ENCODE results near the gene PCDHGB3. TPM values are rescaled to one million over a fixed set of nuclear protein-coding genes. Genes with fewer than 3 reads are reported as not detected.
A peak's percentile ranks its signal among the peaks of the same experiment; 100 is the strongest.
"Not testable (repeated sequence)": the region's sequence is repeated elsewhere in the genome, so short reads cannot be mapped to it uniquely, and the experiment has no call there.

PCDHGB3 gene
- total RNA-seq, 3 donors from 2014 or later, result 5.3 to 10.2 (median 8.6) TPM

GRCh38 chr5:141343242-141343952, 26.6 kb upstream of the PCDHGB3 start, which contains the start of gene PCDHGA3:
Gene PCDHGA3 (plus strand): TSS chr5:141343829. CDS start chr5:141344034, 205 bp downstream.
- Histone ChIP-seq H3K4me3 (peak within 1 kb of the TSS; percentile 7 to 42 (median 13)), H3K27ac (no peak within 1 kb of the TSS), H3K9me3 (peaks cover 85 to 98% of the 10 kb centered on the region in 2 donors), H3K4me1 (no peaks in the 10 kb centered on the region), H3K36me3 (no peaks in the 10 kb centered on the region), H3K27me3 (no peaks in the 10 kb centered on the region)
- TF ChIP-seq CTCF (IDR thresholded peaks at IDR 0.05) (no peak), POLR2A (IDR thresholded peaks at IDR 0.05) (no peak), POLR2AphosphoS5 (IDR thresholded peaks at IDR 0.05) (no peak)
- intact Hi-C loops (cut with DNase I; ENCODE audit: low total_unique reads), result no loop called here
- no peak for DNase-seq (ENCODE audit: low spot score in 2 of 2)

- DNase-seq (ENCODE audit: low spot score in 2 of 2), result no peak
- Histone ChIP-seq H3K27ac (no peak overlapping the region), H3K4me1 (no peaks in the 10 kb centered on the region), H3K36me3 (no peaks in the 10 kb centered on the region), H3K4me3 (peak overlapping the region; percentile 7 to 42 (median 13)), H3K27me3 (no peaks in the 10 kb centered on the region), H3K9me3 (peaks cover 79 to 98% of the 10 kb centered on the region in 2 donors)
- intact Hi-C loops (cut with DNase I; ENCODE audit: low total_unique reads), result no loop called here
- no peak for TF ChIP-seq POLR2AphosphoS5 (IDR thresholded peaks at IDR 0.05)
- no peak for TF ChIP-seq CTCF (IDR thresholded peaks at IDR 0.05)
- no peak for TF ChIP-seq POLR2A (IDR thresholded peaks at IDR 0.05)
Observed at GRCh38 chr5:141343953-141344463, 26.0 kb upstream of the PCDHGB3 start.

GRCh38 chr5:141345327-141345726, 24.7 kb upstream of the PCDHGB3 start:
- Histone ChIP-seq H3K36me3 (no peaks in the 10 kb centered on the region), H3K4me1 (no peaks in the 10 kb centered on the region), H3K27ac (no peak overlapping the region), H3K4me3 (peak overlapping the region in 1 of 3 donors; percentile 17), H3K9me3 (peaks cover 71 to 93% of the 10 kb centered on the region in 2 donors), H3K27me3 (no peaks in the 10 kb centered on the region)
- no peak for TF ChIP-seq CTCF (IDR thresholded peaks at IDR 0.05)
- no peak for TF ChIP-seq POLR2AphosphoS5 (IDR thresholded peaks at IDR 0.05)
- intact Hi-C loops (cut with DNase I; ENCODE audit: low total_unique reads), result no loop called here
- no peak for DNase-seq (ENCODE audit: low spot score in 2 of 2)

- H3K4me1 ChIP-seq; H3K27me3 ChIP-seq; H3K27ac ChIP-seq; H3K4me3 ChIP-seq; DNase-seq (ENCODE audit: low spot score in 2 of 2); H3K36me3 ChIP-seq; intact Hi-C loops (cut with DNase I; ENCODE audit: low total_unique reads): not testable (repeated sequence)
- H3K9me3 ChIP-seq, result peaks cover 71 to 93% of the 10 kb centered on the region in 2 donors
Observed at GRCh38 chr5:141346017-141346416, 24.0 kb upstream of the PCDHGB3 start.

GRCh38 chr5:141349917-141350619, 20.0 kb upstream of the PCDHGB3 start, which contains the start of gene PCDHGB1:
Gene PCDHGB1 (plus strand): TSS chr5:141350099. CDS start chr5:141350261, 162 bp downstream.
- H3K27ac ChIP-seq, result no peak within 1 kb of the TSS
- peak within 1 kb of the TSS in 1 of 3 donors; percentile 45 for H3K4me3 ChIP-seq
- H3K9me3 ChIP-seq, result peaks cover 63 to 89% of the 10 kb centered on the region in 2 donors
- no peaks in the 10 kb centered on the region for H3K36me3 ChIP-seq
- no peak for DNase-seq (ENCODE audit: low spot score in 2 of 2)
- H3K27me3 ChIP-seq, result peaks cover 0 to 3% of the 10 kb centered on the region in 2 donors
- H3K4me1 ChIP-seq, result no peaks in the 10 kb centered on the region
- intact Hi-C loops (cut with DNase I; ENCODE audit: low total_unique reads), result loop anchor here (2.0 kb wide), 1 partner anchor 29 kb away; no protein-coding TSS in a partner anchor
- TF ChIP-seq CTCF (IDR thresholded peaks at IDR 0.05), result peak in 1 of 3 donors; percentile 35
- TF ChIP-seq POLR2AphosphoS5 (IDR thresholded peaks at IDR 0.05), result no peak
- TF ChIP-seq POLR2A (IDR thresholded peaks at IDR 0.05), result no peak
